OCI-LY7 (cell line): ENCODE measurements around the gene ALPG.

Experiments used
- EZH2phosphoT487 ChIP-seq: fragments of 200-600 bp; sonication (generic); IDR thresholded peaks from 2 replicates; pipeline ENCODE4 v1.6.1; 2018; ENCODE audit warnings: low read depth, borderline replicate concordance, mild to moderate bottlenecking, mixed run types, antibody characterized with exemption, low read length, moderate library complexity, mixed read lengths
- TF ChIP-seq, protein P1 (sequence below): fragments of 200-600 bp; sonication (generic); conservative IDR thresholded peaks from 2 replicates; pipeline ENCODE4 v1.5.1; 2014; ENCODE audit warnings: mild to moderate bottlenecking, antibody characterized with exemption, low read length, moderate library complexity, mixed read lengths

DNA sequence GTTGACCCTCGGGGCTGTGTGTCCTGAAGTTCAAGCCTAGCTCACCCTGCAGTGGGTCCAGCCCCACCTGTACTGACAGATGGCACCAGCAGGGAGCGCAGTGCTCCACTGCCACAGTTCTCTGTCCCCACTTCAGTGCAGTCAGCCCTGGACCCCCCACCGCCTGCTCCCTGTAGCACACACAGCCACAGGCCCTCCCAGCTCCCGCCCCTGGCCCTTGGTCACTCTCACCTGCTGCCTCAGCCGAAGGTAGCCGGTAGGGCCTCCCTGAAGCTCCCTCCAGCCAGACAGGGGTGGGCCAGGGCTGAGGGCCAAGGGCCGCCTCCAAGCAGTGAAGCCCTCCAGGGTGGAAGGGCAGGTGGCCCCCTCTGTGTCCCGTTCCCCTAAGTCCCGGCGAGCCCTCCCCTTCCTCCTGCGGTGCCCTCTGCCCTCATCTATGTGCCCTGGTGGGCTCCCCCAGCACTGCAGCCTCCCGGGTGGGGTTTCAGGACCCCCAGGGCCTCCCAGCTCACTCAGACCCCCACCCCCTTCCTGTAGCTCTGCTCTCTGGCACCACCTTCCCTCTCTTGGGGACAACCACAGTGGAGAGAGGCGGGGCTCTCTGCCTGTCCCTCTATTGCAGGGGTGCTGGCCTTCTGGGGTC, 38.9 kb upstream of the ALPG start:
- TF ChIP-seq, protein P1, sequence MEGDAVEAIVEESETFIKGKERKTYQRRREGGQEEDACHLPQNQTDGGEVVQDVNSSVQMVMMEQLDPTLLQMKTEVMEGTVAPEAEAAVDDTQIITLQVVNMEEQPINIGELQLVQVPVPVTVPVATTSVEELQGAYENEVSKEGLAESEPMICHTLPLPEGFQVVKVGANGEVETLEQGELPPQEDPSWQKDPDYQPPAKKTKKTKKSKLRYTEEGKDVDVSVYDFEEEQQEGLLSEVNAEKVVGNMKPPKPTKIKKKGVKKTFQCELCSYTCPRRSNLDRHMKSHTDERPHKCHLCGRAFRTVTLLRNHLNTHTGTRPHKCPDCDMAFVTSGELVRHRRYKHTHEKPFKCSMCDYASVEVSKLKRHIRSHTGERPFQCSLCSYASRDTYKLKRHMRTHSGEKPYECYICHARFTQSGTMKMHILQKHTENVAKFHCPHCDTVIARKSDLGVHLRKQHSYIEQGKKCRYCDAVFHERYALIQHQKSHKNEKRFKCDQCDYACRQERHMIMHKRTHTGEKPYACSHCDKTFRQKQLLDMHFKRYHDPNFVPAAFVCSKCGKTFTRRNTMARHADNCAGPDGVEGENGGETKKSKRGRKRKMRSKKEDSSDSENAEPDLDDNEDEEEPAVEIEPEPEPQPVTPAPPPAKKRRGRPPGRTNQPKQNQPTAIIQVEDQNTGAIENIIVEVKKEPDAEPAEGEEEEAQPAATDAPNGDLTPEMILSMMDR, result no peak
- no peak for TF ChIP-seq EZH2phosphoT487
